H1 (cell line): Measurements from ENCODE around the gene LDLRAD4.

Experiments
- ATF2 ChIP-seq: IDR thresholded peaks from 2 replicates; pipeline ENCODE4 v1.6.1; 2012; ENCODE audit warnings: low read length, inconsistent platforms
- BRCA1 ChIP-seq: IDR thresholded peaks from 2 replicates; pipeline ENCODE4 v1.6.1; 2012; ENCODE audit warnings: low read depth, low read length, improper control_type of control experiment
- CTCF ChIP-seq, 3 experiments: IDR thresholded peaks; 1 replicate in 2 of 3; 2 replicates in 1 of 3; pipeline versions ENCODE4 v1.5.1 to v1.6.1; 2011; ENCODE audit warnings: low read length in 3 of 3, mild to moderate bottlenecking in 3 of 3, inconsistent platforms in 2 of 3, low read depth in 1 of 3, moderate library complexity in 1 of 3; ENCODE audit not compliant: insufficient read depth in 1 of 3; ENCODE audit errors: control extremely low read depth in 1 of 3
- FOSL1 ChIP-seq: IDR thresholded peaks from 2 replicates; pipeline ENCODE4 v1.6.1; 2011; ENCODE audit warnings: mild to moderate bottlenecking, low read depth, low read length, moderate library complexity; ENCODE audit not compliant: insufficient read depth
- NRF1 ChIP-seq: IDR thresholded peaks from 2 replicates; pipeline ENCODE4 v1.6.1; 2011; ENCODE audit warnings: mild to moderate bottlenecking, low read depth, low read length, improper control_type of control experiment
- POLR2A ChIP-seq, 2 experiments: IDR thresholded peaks; 1 replicate in 1 of 2; 2 replicates in 1 of 2; pipeline ENCODE4 v1.6.1; 2011; ENCODE audit warnings: low read depth in 2 of 2, low read length in 2 of 2, mild to moderate bottlenecking in 2 of 2; ENCODE audit errors: control extremely low read depth in 1 of 2
- RAD21 ChIP-seq, 2 experiments: IDR thresholded peaks in 1 of 2; conservative IDR thresholded peaks in 1 of 2; 2 replicates each; pipeline ENCODE4 v1.6.1; 2011; ENCODE audit warnings: low read depth in 2 of 2, low read length in 2 of 2, improper control_type of control experiment in 1 of 2, inconsistent platforms in 1 of 2, mild to moderate bottlenecking in 1 of 2, moderate library complexity in 1 of 2
- RFX5 ChIP-seq: IDR thresholded peaks from 2 replicates; pipeline ENCODE4 v1.6.1; 2011; ENCODE audit warnings: low read depth, low read length, improper control_type of control experiment, borderline replicate concordance
- RXRA ChIP-seq: IDR thresholded peaks from 2 replicates; pipeline ENCODE4 v1.6.1; 2011; ENCODE audit warnings: low read depth, mild to moderate bottlenecking, low read length, moderate library complexity; ENCODE audit not compliant: insufficient read depth
- SIN3A ChIP-seq, 2 experiments: IDR thresholded peaks in 1 of 2; conservative IDR thresholded peaks in 1 of 2; 2 replicates each; pipeline ENCODE4 v1.6.1; 2011 to 2012; ENCODE audit warnings: low read length in 2 of 2, improper control_type of control experiment in 1 of 2, low read depth in 1 of 2, mild to moderate bottlenecking in 1 of 2
- SIRT6 ChIP-seq: IDR thresholded peaks from one replicate; pipeline ENCODE4 v1.7.1; 2012; ENCODE audit warnings: low read length, inconsistent platforms
- SP2 ChIP-seq: IDR thresholded peaks from 2 replicates; pipeline ENCODE4 v1.6.1; 2012; ENCODE audit warnings: mild to moderate bottlenecking, low read length, inconsistent platforms
- USF2 ChIP-seq: IDR thresholded peaks from 2 replicates; pipeline ENCODE4 v1.6.1; 2011; ENCODE audit warnings: low read length, improper control_type of control experiment
- YY1 ChIP-seq: IDR thresholded peaks from 2 replicates; pipeline ENCODE4 v1.6.1; 2011; ENCODE audit warnings: low read depth, mild to moderate bottlenecking, low read length

- TF ChIP-seq POLR2A (IDR thresholded peaks at IDR 0.05; ENCODE audit: control extremely low read depth in 1 of 2, low read depth in 2 of 2, low read length in 2 of 2) (no peak), YY1 (no peak), RXRA (no peak), USF2 (no peak), SIN3A (conservative IDR thresholded peaks at IDR 0.05 in 1 of 2, IDR thresholded peaks at IDR 0.05 in 1 of 2; ENCODE audit: low read depth in 1 of 2, low read length in 2 of 2) (no peak), FOSL1 (no peak), RFX5 (no peak), SIRT6 (no peak), CTCF (IDR thresholded peaks at IDR 0.05; ENCODE audit: control extremely low read depth in 1 of 3, insufficient read depth in 1 of 3, low read depth in 1 of 3, low read length in 3 of 3) (no peak), RAD21 (IDR thresholded peaks at IDR 0.05 in 1 of 2, conservative IDR thresholded peaks at IDR 0.05 in 1 of 2; ENCODE audit: low read depth in 2 of 2, low read length in 2 of 2) (no peak), ATF2 (no peak), BRCA1 (no peak), SP2 (no peak), NRF1 (no peak)
Observed at GRCh38 chr18:13173578-13174145, 44.9 kb upstream of the LDLRAD4 start.
